ENCODE data around the gene CHM.
"Not testable (repeated sequence)": the region's sequence is repeated elsewhere in the genome, so short reads cannot be mapped to it uniquely, and the experiment has no call there.

The CHM gene

DNA sequence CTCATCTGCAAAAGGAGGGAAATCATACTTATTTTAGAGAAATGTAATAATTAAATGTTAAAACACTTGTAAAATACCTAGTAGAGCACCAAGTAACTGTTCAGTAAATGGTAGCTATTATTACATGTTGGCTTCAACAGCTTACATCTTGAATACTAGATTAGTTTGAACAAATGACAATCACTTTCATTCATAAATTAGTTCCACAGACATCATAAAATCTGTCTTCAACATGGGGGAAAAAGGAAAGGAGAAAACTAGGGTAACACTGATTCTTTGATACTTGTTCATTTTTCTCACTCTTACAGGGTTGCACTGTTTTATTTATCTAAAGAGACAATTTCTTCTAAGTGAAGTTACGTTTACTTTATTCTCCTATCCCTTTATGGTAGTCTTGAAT is 51.7 kb downstream of the CHM start:
- no peak for DNase-seq (ENCODE audit: low read depth in 2 of 2)

GRCh38 chrX:85994797-85995196 is 52.6 kb downstream of the CHM start:
- no peak for DNase-seq (ENCODE audit: low read depth in 2 of 2)

DNA sequence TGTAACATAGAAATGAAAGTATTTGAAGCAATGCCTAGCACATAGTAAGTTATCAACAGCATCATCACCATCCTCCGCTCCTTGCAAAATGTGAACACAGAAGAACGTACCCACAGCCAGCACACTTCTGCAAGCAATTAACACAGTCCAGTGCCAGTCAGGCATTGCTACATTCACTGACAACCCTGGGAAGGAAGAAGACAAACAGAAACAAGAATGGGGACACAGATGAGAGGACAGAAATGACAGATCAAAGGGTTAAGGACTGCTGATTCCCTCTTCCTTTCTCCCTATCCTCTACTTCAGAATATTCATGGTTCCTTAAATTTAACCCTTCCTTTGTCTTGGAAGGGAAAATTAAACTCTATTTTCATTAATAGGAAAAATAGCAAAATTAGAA is 53.1 kb downstream of the CHM start:
- DNase-seq (ENCODE audit: low read depth in 2 of 2) = no peak

DNA sequence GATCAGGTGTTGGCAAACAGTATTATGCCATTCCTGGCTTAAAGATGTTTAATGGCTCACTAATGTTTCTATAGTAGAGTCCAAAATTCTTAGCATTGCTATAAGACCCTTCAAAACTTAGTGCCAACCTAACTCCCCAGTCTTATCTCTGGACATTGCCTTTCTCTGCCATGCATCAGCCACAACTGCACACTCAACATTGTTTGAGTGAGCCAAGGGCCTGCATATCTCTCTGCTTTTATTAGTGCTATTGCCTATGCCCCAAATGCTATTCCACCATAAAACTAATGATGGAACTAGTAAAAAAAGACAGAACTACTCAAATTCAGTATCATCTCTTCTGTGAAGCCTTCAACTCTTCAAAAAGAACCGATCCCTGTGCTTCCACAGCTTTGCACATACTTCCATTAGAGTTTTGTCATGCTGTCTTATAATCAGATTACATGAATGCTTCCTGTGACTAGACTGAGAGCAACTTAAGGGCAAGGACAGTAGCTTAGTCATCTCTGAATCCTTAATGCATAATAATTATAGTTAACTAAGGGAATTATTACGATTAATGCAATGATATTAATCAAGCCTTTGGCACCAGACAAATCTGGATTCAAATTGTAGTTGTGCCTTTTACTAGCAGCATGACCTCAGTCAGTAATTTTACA is 53.7 kb downstream of the CHM start:
- DNase-seq (ENCODE audit: low read depth in 2 of 2) = no peak

GRCh38 chrX:85992811-85993229 is 54.5 kb downstream of the CHM start:
- no peak for DNase-seq (ENCODE audit: low read depth in 2 of 2)

GRCh38 chrX:85988353-85988752 is 59.0 kb downstream of the CHM start:
- DNase-seq (ENCODE audit: low read depth in 2 of 2) = no peak

DNA sequence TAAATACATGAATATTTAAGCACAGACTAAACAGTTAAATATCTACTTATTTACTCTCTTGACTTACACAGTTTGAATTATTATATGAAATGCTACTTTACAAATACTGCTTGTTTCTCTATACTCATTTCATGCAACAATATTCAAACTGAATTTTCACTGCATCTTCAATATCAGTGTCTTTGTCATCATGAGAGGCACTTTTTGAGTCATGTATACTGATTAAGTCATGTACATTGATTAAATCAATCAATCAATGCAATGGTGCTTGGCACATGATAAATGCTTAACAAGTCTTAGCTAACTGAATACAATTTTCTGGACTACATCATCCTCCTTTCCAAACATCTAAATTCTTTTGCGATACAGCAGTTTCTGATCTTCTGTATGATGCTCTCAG is 67.1 kb downstream of the CHM start:
- DNase-seq (ENCODE audit: low read depth in 2 of 2) = no peak

DNA sequence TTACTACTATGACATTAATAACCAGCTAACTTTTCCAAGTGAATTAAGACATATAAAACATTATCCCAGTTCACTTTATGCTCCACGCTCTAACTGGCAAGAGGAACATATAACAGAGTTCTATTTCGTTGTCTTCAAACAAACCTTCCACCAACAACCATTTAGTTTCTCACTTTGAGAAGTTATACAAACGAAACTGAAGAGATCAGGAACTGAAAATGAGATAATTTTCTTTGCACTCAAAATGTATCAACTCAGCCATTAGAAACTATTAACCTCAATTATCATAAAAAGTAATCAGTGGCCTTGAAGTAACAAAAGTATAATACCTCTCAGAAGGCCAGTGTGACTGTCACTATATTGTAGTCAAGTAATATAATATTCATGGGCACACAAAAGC is 70.1 kb downstream of the CHM start:
- no peak for DNase-seq (ENCODE audit: low read depth in 2 of 2)

- DNase-seq (ENCODE audit: low read depth in 2 of 2) = not testable (repeated sequence)
Measured at GRCh38 chrX:85972351-85972750, 75.0 kb downstream of the CHM start.

DNA sequence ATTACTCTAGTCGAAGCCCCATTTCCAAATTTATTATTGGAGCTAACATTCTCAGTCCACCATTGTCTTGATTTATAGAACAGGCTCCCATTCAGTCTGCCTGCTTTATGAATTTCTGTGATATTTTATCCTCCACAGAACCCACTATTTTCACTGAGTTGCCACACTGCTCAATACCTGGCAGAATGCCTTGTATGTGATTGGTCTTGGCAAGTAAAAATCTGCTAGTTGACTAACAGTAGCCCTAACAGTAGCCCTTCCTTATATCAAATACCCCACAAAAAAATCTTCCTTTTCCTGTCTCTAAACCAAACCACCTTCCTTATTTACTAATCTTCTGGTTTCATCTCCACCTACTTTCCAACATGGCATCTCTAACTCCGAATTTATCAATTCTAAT is 82.6 kb downstream of the CHM start:
- no peak for DNase-seq (ENCODE audit: low read depth in 2 of 2)

DNA sequence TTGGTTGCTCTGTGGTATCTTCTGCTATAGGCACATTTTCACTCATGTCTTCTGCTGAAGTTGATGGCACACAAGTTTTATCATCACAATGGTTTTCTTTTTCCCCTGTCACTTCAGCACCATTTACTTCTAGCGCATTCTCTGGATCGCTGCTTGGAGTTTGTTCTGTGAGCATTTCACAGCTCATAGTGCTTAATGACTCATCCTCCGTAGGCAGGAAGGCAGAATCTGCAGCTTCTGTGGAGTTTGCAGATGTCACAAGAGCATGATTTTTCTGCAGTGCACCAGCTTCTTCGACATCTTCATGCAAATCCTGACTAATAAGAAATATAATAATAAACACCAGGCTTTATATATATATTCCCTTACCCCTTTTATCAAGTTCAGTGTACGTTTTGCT is 83.6 kb downstream of the CHM start:
- no peak for DNase-seq (ENCODE audit: low read depth in 2 of 2)

- DNase-seq (ENCODE audit: low read depth in 2 of 2) = no peak
Measured at GRCh38 chrX:85955510-85955909, 91.8 kb downstream of the CHM start.

GRCh38 chrX:85944751-85945150 is 102.6 kb downstream of the CHM start:
- DNase-seq (ENCODE audit: low read depth in 2 of 2) = not testable (repeated sequence)

DNA sequence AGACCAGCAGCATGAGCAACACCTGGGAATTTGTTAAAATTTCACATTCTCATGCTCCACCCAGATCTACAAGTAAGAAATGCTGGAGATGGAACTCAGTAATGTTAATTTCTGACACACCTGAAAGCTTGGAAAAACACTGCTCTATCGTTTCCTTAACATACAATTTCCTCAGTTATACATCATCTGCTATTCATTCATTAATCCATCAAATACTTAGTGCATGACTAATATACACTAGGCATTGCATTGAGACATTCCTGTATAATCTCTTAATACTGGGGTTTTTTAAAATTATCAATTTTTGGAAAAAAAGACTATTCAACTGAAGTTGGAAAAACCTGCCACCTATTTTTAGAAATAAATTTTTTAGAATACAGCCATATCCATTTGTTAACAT is 106.1 kb downstream of the CHM start:
- no peak for DNase-seq (ENCODE audit: low read depth in 2 of 2)

DNA sequence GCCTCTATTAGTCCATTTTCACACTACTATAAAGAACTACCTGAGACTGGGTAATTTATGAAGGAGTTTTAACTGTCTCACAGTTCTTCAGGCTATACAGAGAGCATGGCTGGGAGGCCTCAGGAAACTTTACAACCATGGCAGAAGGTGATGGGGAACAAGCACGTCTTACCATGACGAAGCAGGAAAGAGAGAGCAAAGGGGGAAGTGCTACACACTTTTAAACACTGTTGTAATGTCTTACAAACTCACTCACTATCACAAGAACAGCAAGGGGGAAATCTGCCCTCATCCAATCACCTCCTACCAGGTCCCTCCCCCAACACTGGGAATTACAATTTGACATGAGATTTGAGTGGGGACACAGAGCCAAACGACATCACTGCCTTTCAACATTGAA is 107.4 kb downstream of the CHM start:
- DNase-seq (ENCODE audit: low read depth in 2 of 2) = not testable (repeated sequence)

GRCh38 chrX:85934399-85934798 is 113.0 kb downstream of the CHM start:
- DNase-seq (ENCODE audit: low read depth in 2 of 2) = not testable (repeated sequence)

GRCh38 chrX:85930099-85930498 is 117.3 kb downstream of the CHM start:
- no peak for DNase-seq (ENCODE audit: low read depth in 2 of 2)

DNA sequence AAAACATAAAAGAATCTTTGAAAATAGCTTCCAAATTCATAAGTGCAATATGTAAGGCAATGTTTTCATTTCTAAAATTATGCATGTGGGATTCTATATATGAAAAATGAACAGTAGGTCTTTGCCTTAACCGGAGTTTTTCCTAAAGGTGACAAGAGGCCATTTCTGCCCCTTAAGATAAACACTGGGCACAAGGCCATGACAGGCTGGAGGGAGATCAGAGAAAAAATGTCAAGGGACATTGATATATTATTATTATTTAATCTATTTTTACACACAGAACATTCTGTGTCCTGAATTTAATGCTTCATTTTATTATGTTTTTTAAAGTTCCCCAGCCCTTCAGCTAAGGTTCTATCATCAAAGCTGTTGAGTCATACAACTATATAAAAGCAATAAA is 118.8 kb downstream of the CHM start:
- no peak for DNase-seq (ENCODE audit: low read depth in 2 of 2)

GRCh38 chrX:85927740-85928139 is 119.6 kb downstream of the CHM start:
- no peak for DNase-seq (ENCODE audit: low read depth in 2 of 2)

- DNase-seq (ENCODE audit: low read depth in 2 of 2) = no peak
Measured at GRCh38 chrX:85922821-85923220, 124.5 kb downstream of the CHM start.

GRCh38 chrX:85916656-85917280 is 130.6 kb downstream of the CHM start:
- not testable (repeated sequence) for DNase-seq (ENCODE audit: low read depth in 2 of 2)

GRCh38 chrX:85914431-85914830 is 132.9 kb downstream of the CHM start:
- DNase-seq (ENCODE audit: low read depth in 2 of 2) = no peak

DNA sequence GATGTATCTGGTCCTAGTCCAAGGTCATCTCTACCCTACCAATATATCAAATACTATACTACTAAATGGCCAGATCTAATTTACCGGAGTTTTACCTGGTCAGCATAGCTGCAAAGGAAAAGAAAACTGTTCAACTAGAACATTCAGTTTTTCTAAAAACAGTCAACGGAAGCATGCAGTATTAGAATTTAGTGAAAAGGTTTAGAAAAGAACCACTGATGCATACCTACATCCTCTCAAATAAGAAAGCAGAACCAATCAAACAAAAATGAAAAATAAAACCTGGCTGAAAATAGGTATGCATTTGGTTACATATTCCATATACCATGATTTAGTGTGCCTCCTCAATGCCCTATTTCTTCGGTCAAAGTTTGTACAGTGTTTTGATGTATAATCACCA is 140.0 kb downstream of the CHM start:
- no peak for DNase-seq (ENCODE audit: low read depth in 2 of 2)

DNA sequence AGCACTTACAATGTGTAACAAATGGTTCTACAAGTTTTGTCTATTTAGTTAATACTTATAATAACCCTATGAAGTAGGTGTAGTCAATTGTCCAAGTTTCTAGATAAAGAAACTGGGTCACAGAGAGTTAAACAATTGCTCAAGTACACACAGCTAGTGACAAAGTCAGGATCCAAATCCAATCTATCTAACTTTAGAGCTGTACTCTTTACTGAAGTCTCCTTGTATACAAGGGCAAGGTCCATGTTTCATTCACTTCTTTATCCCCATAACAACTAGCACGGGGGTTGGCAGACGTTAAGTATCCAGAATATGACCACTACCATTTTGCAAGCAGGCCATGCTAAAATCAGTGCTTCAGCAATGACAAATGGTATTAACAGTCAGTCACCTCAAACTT is 141.0 kb downstream of the CHM start:
- DNase-seq (ENCODE audit: low read depth in 2 of 2) = no peak
